GM18520 (cell line): ENCODE results near the gene RBBP5.

Source experiments
- ATAC-seq: cut with Tn5 transposase; IDR thresholded peaks from one replicate; pipeline ENCODE4 v1.9.1; 2021; ENCODE audit not compliant: unreplicated experiment

Gene RBBP5

GRCh38 chr1:205075642-205076155 is 46.1 kb downstream of the RBBP5 start:
- no peak for ATAC-seq

GRCh38 chr1:205074513-205074912 is 47.3 kb downstream of the RBBP5 start:
- no peak for ATAC-seq

DNA sequence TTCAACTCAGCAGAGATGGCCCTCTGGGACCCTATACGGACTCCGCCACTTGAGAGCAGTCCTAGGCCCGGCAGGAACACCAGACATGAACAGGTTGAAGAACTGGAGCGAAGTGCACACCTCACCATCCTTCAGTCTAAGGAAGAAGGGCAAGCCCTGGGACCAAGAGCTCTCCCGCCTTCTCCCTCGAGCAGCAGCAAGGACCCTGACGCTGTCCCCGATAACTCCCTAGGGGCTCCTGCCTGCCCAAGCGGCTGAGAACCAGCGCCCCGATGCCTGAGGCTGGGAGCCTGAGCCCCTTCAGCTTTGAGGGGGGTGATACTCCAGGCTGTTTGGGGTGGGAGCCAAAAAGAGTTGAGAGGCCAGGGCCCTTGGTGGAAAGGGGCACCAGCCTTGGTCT is 47.7 kb downstream of the RBBP5 start:
- no peak for ATAC-seq

- no peak for ATAC-seq
Measured at GRCh38 chr1:205073511-205073910, 48.3 kb downstream of the RBBP5 start.

DNA sequence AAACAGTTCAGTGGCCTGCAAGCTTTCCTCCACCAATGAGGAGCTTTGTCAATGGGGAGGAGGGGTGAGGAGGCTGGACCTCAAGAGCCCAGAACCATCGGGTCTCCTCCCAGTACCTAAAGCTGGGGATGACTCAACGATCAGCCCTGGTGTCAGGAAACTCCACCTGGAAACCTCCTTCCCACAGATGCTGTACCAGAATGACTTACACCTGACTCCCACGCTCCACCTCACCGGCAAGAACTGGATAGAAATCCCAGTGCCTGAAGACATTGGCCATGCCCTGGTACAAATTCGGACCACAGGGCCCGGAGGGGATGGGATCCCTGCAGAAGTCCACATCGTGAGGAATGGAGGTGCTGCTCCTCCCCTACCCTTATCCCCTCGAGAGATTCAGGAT is 48.9 kb downstream of the RBBP5 start:
- ATAC-seq = no peak

DNA sequence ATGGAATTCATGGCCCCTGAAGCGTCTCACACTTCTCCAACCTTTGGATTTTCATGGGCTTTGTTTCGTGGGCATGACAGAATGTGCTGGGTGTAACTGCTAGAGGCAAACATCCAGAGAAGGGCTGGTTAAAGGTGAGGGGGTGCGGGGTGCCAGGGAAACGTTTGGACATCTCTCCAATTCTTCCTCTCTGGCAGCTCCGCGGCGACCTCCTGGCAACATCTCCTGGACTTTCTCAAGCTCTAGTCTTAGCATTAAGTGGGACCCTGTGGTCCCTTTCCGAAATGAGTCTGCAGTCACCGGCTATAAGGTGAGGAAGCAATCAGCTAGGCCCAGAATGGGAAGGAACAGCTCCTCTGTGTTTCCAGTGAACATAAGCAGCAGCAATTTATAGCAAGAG is 49.5 kb downstream of the RBBP5 start:
- no peak for ATAC-seq

DNA sequence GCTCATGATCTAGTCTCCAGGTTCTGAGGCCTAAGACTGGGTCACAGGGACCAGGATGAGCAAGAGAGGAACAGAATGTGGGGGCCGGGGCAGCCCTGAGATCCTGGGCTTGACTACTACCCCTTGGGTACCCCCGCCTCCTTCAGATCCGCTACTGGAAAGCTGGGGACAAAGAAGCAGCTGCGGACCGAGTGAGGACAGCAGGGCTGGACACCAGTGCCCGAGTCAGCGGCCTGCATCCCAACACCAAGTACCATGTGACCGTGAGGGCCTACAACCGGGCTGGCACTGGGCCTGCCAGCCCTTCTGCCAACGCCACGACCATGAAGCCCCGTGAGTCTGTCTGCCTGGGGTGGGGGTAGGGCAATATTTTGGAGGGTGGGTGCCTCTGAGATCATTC is 50.0 kb downstream of the RBBP5 start:
- no peak for ATAC-seq

DNA sequence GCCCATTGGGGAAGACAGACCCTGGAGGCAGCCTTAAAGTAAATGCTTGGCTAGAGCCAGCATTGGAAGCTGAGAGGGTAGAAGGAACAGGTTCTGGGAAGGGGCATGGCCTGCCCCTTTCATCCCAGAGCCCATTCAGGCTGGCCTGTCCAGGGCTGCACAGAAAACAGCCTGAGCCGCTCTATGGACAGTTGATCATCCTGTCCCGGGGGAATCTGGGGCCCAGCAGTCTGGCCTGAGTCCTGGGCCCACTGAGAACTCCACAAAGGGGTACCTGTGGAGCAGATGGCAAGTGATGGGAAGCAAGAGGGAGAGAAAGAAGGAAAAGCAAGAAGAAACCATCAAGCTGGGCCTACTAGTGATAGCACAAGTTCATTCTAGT is 50.8 kb downstream of the RBBP5 start:
- ATAC-seq = no peak

DNA sequence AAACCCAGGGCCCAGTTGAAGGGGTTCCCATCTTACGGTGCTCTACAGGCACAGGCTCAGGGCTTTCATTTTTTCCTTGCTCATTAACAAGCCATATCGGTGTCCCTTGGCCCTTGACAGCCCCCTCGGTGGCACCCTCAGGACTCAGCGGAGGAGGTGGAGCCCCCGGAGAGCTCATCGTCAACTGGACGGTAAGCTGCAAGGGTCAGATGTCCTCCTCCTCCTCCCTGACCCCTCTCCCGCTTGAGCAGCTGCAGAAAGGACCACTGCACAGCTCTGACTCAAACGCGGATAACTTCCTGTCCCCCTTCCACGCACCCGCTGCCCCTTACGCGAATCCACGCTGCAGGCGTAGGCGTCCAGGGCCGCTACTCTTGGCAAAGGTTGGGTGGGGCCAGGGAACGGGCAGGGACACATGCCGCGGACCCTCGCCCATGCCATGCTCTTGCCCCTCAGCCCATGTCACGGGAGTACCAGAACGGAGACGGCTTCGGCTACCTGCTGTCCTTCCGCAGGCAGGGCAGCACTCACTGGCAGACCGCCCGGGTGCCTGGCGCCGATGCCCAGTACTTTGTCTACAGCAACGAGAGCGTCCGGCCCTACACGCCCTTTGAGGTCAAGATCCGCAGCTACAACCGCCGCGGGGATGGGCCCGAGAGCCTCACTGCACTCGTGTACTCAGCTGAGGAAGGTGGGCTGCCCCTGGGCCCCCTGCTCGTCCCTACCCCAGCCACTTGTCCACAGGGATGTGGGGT is 52.2 kb downstream of the RBBP5 start:
- no peak for ATAC-seq

GRCh38 chr1:205068457-205069040 is 53.2 kb downstream of the RBBP5 start:
- no peak for ATAC-seq

DNA sequence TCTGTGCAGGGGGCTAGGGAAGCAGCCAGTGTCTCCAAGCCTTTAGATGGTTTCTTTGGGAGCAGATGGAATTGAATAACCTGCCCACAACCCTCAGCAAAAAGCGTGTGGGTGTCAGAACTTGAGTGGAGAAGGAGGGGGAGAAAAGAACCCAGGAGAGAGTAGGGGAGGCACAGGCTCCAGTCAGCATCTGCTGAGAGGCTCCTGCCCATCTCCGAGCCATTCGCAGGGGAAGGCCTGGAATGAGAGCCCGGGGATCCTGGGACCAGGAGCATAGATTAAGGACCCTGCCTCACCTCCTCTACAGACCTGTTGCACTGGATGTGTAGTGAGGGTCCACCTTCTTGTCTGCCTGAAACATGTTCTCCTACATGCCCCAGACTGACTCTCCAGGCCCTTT is 53.8 kb downstream of the RBBP5 start:
- ATAC-seq = no peak

DNA sequence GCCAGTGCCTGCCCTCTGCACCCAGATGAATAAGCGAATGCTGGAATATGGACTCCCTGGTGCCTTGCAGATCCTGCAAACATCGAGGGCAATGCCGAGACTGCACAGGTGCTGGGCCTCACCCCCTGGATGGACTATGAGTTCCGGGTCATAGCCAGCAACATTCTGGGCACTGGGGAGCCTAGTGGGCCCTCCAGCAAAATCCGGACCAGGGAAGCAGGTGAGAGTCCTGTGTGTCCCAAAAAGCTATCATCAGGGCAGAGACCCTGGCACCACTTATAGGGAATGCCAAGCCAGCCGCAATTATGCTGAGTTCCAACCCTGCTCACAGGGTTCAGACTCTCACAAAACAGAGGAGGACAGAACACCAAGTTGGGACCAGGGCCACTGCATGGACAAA is 54.7 kb downstream of the RBBP5 start:
- no peak for ATAC-seq

DNA sequence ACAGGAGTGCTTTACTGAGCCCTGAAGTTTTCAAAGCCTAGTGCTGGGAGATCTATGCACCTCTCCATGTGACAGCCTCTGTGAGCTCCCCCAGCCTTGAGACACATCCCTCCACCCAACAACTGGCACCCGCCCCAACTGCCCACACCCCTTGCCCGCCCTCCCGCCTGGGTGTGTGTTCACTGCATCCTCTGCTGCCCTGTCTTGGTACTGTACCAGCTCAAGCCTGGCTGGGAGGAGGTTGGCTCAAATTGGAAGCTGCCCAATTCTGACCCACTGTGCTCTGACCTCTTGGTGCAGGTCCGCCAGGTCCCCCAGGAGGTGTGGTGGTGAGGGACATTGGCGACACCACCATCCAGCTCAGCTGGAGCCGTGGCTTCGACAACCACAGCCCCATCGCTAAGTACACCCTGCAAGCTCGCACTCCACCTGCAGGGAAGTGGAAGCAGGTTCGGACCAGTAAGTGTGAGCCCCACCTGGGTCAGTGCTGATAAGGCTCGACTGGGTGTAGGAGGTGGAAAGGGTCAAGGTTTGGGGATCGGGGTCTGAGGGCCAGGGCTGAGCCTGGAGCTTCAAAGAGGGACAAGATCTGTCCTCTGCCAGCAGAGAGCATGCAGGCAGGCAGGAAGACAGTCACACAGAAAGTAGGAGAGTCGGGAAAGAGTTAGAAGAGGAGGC is 55.5 kb downstream of the RBBP5 start:
- no peak for ATAC-seq

DNA sequence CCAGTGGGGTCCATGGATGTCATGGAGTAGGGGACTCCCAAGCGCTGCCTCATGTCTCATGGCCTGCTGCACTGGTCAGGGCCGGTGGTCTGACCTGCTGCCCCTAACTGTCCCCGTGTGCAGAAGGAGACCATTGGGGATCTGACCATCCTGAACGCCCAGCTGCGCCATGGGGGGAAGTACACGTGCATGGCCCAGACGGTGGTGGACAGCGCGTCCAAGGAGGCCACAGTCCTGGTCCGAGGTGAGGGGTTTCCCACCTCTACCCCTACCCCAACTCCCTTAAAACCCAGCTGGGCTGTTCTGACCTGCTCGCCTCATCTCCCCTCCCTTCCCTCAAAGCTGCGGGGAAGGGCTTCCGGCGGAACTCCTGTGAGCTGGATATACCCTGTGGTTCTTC is 56.1 kb downstream of the RBBP5 start:
- ATAC-seq = no peak

GRCh38 chr1:205064741-205065316 is 56.9 kb downstream of the RBBP5 start:
- ATAC-seq = no peak

GRCh38 chr1:205064301-205064700 is 57.5 kb downstream of the RBBP5 start:
- ATAC-seq = no peak

GRCh38 chr1:205062895-205063294 is 58.9 kb downstream of the RBBP5 start:
- ATAC-seq = no peak

DNA sequence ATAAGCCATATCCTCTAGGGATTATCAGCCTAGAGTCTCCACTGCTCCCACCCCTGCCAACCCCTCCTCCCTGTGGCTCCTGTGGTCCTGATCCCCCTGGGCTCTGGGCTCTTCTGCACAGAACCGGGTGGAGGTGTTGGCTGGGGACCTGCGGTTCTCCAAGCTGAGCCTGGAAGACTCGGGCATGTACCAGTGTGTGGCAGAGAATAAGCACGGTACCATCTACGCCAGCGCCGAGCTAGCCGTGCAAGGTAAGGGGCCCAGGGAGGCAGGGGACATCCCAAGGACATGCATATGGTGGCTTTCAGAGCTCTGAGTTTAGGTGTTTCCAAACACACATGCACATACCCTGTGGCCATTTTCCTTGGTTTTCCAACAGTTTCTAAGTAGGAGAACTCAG is 59.5 kb downstream of the RBBP5 start:
- ATAC-seq = no peak

DNA sequence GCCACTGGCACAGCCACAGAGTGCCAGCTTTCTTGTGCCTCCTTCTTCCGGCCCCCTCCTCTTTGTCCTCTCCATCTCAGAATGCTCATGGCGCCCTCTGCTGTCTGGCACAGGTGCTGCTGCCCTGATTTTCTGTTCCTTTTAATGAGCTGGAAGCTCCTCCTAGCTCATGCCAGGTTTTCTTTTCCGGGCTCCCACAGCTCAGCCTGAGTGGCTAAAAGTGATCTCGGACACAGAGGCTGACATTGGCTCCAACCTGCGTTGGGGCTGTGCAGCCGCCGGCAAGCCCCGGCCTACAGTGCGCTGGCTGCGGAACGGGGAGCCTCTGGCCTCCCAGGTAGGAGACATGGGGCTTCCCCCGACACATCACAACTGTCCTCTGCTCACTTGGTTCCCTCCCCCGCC is 60.1 kb downstream of the RBBP5 start:
- no peak for ATAC-seq

DNA sequence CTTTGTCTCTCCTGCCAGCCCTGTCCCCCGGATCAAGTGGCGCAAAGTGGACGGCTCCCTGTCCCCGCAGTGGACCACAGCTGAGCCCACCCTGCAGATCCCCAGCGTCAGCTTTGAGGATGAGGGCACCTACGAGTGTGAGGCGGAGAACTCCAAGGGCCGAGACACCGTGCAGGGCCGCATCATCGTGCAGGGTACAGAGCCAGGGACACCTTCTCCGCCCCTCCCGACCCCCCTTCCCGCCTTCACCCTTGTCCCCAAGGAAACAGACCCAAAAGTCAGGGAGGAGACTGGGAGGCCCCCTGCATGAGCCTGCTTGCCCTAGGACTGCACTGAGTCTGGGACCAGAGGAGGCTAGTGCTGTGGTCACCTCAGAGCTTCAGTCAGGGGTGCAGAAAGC is 60.6 kb downstream of the RBBP5 start:
- ATAC-seq = no peak

DNA sequence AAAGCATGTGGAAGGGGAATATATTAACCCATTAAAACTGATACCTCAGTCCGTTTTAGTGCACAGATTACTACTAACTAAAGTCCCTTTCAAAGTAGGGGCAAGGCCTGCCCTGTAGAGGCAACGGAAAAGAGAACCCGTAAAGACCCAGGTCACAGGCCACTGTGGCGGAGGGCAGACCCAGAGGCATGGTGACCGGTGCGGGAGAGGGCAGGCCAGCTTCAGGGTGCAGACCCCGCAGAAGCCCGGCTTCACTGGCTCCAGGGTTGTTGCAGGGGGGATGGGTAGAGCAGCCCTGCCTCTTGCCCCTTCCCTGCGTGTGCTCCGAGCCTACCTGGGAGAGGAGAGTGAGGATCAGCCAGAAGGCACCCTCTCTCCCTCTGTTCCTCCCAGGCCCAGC is 61.0 kb downstream of the RBBP5 start:
- ATAC-seq = no peak

DNA sequence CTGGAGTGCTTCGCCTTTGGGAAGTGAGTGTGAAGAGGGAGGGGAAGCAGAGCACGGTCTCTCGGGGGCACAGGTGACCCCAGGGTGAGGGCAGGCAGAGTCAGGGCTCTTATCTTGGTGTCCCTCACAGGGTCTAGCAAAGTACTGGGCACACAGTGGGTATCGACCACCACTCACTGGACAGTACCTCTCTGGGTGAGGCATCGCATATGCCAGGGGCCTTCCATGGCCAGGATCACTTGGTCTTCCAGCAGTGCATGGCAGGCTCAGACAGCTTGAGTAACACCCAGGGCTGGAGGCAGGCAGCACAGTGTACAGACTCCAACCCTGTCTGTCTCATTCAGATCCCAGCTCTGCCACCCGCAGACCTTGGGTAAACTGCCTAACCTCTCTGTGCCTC is 62.1 kb downstream of the RBBP5 start:
- ATAC-seq = no peak
